Measurements from ENCODE around the gene PTMS. TPM values are rescaled to one million over a fixed set of nuclear protein-coding genes. Genes with fewer than 3 reads are reported as not detected.

Gene PTMS
- total RNA-seq, 1 donor from 2014 or later = 864 TPM

DNA sequence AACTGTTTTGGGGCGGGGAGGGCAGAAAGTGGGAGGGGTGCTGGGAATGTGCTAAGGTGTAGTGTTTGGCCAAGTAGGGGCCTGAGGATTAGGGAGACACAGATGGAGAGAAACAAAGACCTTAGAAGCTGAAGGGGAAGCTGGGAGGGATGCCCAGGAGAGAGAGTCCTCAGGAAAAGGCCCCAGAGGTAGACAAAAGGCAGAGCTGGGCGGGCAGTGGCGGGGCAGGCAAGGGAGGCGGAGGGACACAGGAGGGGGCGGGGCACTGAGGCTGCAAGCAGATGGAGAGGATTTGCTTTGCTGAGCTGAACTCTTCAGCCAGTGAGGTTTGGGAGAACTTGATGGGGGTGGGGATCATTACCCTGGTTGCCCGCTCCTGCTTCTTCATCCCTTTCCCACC is 2.8 kb downstream of the PTMS start:
- Mint-ChIP-seq H3K9me3 (ENCODE audit: unreplicated experiment) (no peaks in the 10 kb centered on the region), H3K4me1 (ENCODE audit: unreplicated experiment) (peaks cover 60% of the 10 kb centered on the region), H3K27me3 (ENCODE audit: unreplicated experiment) (peaks cover 35% of the 10 kb centered on the region), H3K36me3 (ENCODE audit: low read depth, unreplicated experiment) (peaks cover 37% of the 10 kb centered on the region), H3K27ac (ENCODE audit: unreplicated experiment) (peak overlapping the region; percentile 90), H3K4me3 (ENCODE audit: unreplicated experiment) (peak overlapping the region; percentile 99)
- TF ChIP-seq, protein P1, sequence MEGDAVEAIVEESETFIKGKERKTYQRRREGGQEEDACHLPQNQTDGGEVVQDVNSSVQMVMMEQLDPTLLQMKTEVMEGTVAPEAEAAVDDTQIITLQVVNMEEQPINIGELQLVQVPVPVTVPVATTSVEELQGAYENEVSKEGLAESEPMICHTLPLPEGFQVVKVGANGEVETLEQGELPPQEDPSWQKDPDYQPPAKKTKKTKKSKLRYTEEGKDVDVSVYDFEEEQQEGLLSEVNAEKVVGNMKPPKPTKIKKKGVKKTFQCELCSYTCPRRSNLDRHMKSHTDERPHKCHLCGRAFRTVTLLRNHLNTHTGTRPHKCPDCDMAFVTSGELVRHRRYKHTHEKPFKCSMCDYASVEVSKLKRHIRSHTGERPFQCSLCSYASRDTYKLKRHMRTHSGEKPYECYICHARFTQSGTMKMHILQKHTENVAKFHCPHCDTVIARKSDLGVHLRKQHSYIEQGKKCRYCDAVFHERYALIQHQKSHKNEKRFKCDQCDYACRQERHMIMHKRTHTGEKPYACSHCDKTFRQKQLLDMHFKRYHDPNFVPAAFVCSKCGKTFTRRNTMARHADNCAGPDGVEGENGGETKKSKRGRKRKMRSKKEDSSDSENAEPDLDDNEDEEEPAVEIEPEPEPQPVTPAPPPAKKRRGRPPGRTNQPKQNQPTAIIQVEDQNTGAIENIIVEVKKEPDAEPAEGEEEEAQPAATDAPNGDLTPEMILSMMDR (IDR thresholded peaks at IDR 0.05; ENCODE audit: unreplicated experiment) = no peak
- DNase-seq (ENCODE audit: low spot score) = peak; percentile 72

DNA sequence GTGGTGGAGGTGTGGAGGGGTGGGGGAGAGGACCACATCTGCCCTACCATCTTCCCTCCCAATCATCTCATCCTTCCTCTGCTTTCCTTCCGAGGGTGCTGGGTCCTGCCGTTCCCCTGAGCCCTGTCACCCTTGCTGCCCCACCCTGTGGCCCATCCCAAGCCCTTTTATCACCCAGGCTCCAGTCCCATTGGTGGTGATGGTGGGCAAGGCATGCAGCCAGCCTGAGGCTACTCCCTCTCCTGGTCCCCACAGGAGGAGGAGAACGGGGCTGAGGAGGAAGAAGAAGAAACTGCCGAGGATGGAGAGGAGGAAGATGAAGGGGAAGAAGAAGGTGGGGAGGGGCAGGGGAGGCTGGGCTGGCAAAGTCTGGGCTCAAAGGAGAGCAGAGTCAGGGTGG is 3.5 kb downstream of the PTMS start:
- no peak for DNase-seq (ENCODE audit: low spot score)
- H3K4me1 Mint-ChIP-seq (ENCODE audit: unreplicated experiment) = peaks cover 59% of the 10 kb centered on the region
- H3K27me3 Mint-ChIP-seq (ENCODE audit: unreplicated experiment) = peaks cover 30% of the 10 kb centered on the region
- peaks cover 41% of the 10 kb centered on the region for H3K36me3 Mint-ChIP-seq (ENCODE audit: low read depth, unreplicated experiment)
- H3K9me3 Mint-ChIP-seq (ENCODE audit: unreplicated experiment) = no peaks in the 10 kb centered on the region
- TF ChIP-seq, protein P1 (IDR thresholded peaks at IDR 0.05; ENCODE audit: unreplicated experiment) = no peak
- no peak overlapping the region for H3K27ac Mint-ChIP-seq (ENCODE audit: unreplicated experiment)
- peak overlapping the region; percentile 99 for H3K4me3 Mint-ChIP-seq (ENCODE audit: unreplicated experiment)

DNA sequence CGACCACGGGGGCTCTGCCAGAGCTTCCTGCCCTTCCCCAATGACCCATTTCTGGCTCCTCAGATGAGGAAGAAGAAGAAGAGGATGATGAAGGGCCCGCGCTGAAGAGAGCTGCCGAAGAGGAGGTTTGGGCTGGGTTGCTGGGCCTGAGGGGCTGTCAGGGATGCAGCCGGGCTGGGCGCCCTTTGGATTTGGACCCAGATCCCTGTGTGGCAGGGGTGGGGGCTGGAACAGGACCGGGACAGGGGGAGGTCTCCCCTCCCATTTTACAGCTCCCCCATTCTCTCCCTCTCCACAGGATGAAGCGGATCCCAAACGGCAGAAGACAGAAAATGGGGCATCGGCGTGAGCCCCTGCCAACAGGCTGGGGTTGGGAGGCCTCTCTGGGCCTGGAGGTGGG is 3.9 kb downstream of the PTMS start:
- Mint-ChIP-seq H3K27me3 (ENCODE audit: unreplicated experiment) (peaks cover 30% of the 10 kb centered on the region), H3K4me3 (ENCODE audit: unreplicated experiment) (peak overlapping the region; percentile 51), H3K9me3 (ENCODE audit: unreplicated experiment) (no peaks in the 10 kb centered on the region), H3K27ac (ENCODE audit: unreplicated experiment) (no peak overlapping the region), H3K36me3 (ENCODE audit: low read depth, unreplicated experiment) (peaks cover 43% of the 10 kb centered on the region), H3K4me1 (ENCODE audit: unreplicated experiment) (peaks cover 60% of the 10 kb centered on the region)
- no peak for DNase-seq (ENCODE audit: low spot score)
- TF ChIP-seq, protein P1 (IDR thresholded peaks at IDR 0.05; ENCODE audit: unreplicated experiment) = no peak

DNA sequence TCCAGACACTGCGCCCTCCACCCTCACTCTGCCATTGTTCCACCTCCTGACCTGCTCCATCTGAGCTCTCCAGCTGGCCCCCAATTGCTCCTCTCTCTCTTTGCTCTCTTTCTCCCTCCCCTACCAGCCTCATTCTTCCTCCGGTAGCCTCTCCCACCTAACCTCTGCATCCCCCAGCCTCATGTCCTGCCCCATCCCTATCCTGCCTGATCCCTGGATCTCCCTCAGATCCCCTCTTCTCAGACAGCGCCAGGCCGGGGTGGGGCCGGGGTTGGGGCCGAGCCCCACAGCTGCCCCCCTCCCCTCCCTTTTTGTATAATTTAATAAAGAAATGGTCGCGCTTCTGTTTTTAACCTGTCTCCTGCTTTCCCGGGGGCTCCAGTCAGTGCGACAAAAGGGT is 4.4 kb downstream of the PTMS start:
- Mint-ChIP-seq H3K4me3 (ENCODE audit: unreplicated experiment) (peak overlapping the region; percentile 78), H3K36me3 (ENCODE audit: low read depth, unreplicated experiment) (peaks cover 43% of the 10 kb centered on the region), H3K9me3 (ENCODE audit: unreplicated experiment) (no peaks in the 10 kb centered on the region), H3K27ac (ENCODE audit: unreplicated experiment) (peak overlapping the region; percentile 88), H3K27me3 (ENCODE audit: unreplicated experiment) (peaks cover 26% of the 10 kb centered on the region), H3K4me1 (ENCODE audit: unreplicated experiment) (peaks cover 56% of the 10 kb centered on the region)
- DNase-seq (ENCODE audit: low spot score) = no peak
- TF ChIP-seq, protein P1 (IDR thresholded peaks at IDR 0.05; ENCODE audit: unreplicated experiment) = no peak

DNA sequence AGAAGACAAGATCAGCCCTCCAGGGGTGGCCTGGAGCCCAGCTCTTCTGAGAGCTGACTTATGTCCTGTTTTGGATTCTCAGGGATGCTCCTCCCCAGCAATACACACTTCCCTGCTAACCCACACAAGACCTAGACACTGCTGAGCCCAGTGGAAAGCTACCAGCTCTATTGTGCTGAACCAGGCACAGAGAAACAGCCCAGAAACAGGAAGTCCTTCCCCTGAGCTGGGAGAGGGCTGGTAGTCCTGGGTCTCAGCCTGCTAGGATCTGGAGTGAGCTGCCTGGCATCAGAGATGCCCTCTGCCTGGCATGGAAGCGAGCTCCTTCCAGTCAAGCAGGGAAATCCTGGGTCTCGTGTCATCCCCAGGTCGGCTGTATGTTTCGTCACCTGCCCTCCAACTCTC is 4.9 kb downstream of the PTMS start:
- peak; percentile 47 for DNase-seq (ENCODE audit: low spot score)
- no peaks in the 10 kb centered on the region for H3K9me3 Mint-ChIP-seq (ENCODE audit: unreplicated experiment)
- peaks cover 22% of the 10 kb centered on the region for H3K27me3 Mint-ChIP-seq (ENCODE audit: unreplicated experiment)
- H3K4me1 Mint-ChIP-seq (ENCODE audit: unreplicated experiment) = peaks cover 56% of the 10 kb centered on the region
- peaks cover 48% of the 10 kb centered on the region for H3K36me3 Mint-ChIP-seq (ENCODE audit: low read depth, unreplicated experiment)
- H3K27ac Mint-ChIP-seq (ENCODE audit: unreplicated experiment) = peak overlapping the region; percentile 88
- H3K4me3 Mint-ChIP-seq (ENCODE audit: unreplicated experiment) = peak overlapping the region; percentile 73
- TF ChIP-seq, protein P1 (IDR thresholded peaks at IDR 0.05; ENCODE audit: unreplicated experiment) = no peak

Measured in endothelial cell (in vitro differentiated cells).